HG02642 (cell line): ENCODE results near the gene PRR15.
"Not testable (repeated sequence)": the region's sequence is repeated elsewhere in the genome, so short reads cannot be mapped to it uniquely, and the experiment has no call there.

Experiments used
- ATAC-seq: cut with Tn5 transposase; IDR thresholded peaks from one replicate; pipeline ENCODE4 v1.9.1; 2021; ENCODE audit warnings: mild to moderate bottlenecking; ENCODE audit not compliant: unreplicated experiment, poor library complexity

Gene PRR15

DNA sequence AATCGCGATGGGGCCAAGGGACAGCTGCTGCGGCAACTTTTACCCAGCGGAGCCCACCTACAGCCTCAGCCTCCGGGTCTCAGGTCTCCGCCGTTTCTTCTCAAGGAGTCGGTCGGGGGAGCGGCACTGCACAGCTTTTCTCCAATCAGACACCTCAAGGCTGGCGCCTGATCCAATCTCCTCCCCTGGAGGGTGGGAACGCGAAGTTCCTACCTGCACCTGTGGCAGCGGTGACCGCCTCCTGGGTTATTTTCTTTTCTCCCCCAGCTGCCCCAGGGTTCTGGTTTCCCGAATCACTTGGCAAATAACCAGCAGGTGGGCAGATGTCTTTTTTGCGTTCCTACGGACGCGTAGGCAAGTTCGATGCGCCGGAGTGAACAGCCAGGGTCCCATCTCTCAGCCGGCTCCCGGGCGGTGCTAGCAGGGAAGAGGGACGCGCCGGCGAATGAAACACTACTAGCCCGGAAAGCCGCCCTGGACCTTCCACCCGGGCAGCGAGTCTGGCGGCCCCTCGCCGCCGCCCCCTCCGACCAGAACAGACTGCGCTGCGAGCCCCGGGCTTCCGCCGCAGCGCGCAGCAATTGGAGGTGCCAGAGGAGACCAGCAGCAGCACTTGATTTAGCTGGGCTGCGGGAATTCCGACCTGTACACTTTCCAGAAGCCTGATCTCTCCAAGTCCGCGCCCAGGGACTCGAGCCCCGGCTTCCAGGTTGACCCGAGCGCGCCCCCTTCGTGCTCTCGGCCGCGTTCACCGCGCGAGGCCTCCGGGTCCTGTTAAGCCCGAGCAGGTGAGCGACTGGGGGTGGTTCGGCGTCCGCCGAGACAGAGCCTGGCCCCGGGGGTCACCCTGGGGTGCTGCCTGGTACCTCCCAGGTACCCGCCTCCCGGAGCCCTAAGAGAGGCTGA, at the start of gene PRR15:
TSS of gene PRR15 (plus strand) at position 246 of the 906 bp plus-strand sequence. CDS start 2,495 bp downstream, outside the sequence.
- no peak for ATAC-seq

- no peak for ATAC-seq
Observed at GRCh38 chr7:29516491-29516890, 47.1 kb upstream of the PRR15 start.

GRCh38 chr7:29518616-29519015, 45.0 kb upstream of the PRR15 start:
- no peak for ATAC-seq

DNA sequence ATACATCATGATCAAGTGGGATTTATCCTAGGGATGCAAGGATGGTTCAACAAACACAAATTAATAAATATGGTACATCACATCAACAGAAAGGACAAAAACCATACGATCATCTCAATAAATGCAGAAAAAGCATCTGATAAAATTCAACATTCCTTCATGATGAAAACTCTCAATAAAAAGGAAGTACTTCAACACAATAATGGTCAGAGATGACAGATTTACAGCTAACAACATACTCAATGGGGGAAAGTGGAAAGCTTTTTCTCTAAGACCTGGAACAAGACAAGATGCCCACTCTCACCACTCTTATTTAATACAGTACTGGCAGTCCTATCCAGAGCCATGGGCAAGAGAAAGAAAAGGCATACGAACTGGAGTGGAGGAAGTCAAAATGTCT, 39.9 kb upstream of the PRR15 start:
- no peak for ATAC-seq

GRCh38 chr7:29527505-29528108, 36.0 kb upstream of the PRR15 start:
- no peak for ATAC-seq

- ATAC-seq, result not testable (repeated sequence)
Observed at GRCh38 chr7:29528526-29528925, 35.1 kb upstream of the PRR15 start.

DNA sequence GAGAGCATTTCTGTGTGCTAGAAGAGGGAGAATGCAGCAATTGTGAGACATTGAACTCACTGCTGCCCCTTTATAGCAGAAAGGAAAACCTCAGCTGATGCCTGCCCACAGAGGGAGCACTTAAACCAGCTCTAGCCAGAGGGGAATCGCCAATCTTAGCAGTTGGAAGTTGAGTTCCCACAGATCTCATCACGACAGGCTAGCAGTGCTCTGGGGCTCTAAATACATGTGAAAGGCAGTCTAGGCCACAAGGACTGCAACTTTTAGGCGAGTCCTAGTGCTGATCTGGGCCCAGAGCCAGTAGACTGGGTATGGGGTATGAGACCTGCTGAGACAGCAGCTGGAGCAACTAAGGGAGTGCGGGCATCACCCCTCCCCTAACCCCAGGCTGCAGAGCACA, 25.2 kb upstream of the PRR15 start:
- ATAC-seq, result no peak

DNA sequence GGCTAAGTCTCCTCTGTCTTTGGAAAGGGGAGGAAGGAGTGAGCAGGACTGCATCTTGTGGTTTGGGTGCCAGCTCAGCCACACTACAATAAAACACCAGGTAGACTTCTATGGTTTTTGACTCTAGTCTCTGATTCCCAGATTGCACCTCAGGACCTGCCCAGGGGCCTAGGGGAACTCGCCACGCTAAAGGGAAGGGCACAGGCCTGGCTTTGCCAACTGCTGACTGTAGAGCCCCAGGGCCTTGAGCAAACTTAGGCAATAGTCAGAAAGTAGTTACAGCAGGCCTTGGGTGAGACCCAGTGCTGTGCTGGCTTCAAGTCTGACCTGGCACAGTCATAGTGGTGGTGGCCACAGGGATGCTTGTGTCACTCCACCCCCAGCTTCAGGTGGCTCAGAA, 24.2 kb upstream of the PRR15 start:
- no peak for ATAC-seq

- ATAC-seq, result no peak
Observed at GRCh38 chr7:29547421-29547820, 16.2 kb upstream of the PRR15 start.

- no peak for ATAC-seq
Observed at GRCh38 chr7:29548823-29549222, 14.8 kb upstream of the PRR15 start.

- no peak for ATAC-seq
Observed at GRCh38 chr7:29552392-29552791, 11.2 kb upstream of the PRR15 start.

- ATAC-seq, result no peak
Observed at GRCh38 chr7:29555061-29555460, 8.6 kb upstream of the PRR15 start.

GRCh38 chr7:29556405-29557195, 7.0 kb upstream of the PRR15 start:
- ATAC-seq, result no peak

DNA sequence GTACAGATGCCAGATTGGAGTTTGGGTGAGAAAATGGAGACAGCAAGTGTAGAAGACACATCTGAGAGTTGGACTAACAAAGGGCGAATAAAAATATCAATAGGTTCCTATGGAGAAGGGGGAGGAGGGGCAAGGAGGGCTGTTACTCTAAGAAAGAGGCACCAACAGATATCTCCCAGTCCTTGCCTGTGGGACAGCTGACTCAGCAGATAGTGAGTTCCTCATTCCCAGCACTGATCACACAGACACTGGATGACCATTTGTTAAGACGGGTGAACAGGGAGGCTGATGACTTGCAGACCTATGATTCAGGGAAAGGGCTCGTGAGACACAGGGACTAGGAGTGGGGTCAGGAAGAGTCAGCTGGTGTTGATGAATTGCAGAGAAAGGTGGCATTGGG, 5.7 kb upstream of the PRR15 start:
- no peak for ATAC-seq

GRCh38 chr7:29561271-29561670, 2.4 kb upstream of the PRR15 start:
- ATAC-seq, result no peak

GRCh38 chr7:29562307-29562706, 1.3 kb upstream of the PRR15 start:
- no peak for ATAC-seq

DNA sequence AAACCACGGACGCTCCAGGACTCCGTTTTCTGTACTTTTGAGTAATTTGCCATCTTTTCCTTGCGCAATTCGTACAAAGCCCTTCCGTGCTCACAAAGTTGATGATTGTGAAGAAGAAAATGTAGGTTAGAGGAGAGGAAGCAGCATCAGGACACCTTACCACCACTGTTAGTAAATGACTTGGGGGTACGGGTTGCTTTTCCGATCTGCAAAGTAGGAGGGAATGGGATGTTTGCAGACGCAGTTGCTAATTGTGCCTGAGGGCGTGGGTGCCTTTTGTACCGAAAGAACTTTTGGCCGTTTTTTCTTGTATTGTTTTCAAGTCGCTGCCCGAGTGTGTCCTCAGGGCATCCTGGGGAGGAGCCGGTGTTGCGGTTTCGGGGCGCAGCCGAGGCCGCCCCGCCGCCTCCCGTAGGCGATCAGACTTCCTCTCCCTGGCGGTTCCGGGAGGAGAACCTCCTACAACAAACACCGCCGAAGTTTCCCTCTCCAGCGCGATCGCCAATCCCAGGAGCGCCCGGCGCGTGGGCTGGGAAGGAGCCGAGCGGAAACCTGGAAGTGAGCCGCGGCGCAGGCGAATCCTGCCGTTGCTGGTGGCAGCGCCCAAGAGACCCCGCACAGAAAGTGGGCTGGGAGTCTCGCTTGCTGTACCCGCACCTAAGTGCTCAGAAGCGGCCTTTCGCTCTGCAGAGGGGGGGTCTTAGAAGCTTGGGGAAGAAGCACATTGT, 1.0 kb downstream of the PRR15 start:
- ATAC-seq, result no peak

DNA sequence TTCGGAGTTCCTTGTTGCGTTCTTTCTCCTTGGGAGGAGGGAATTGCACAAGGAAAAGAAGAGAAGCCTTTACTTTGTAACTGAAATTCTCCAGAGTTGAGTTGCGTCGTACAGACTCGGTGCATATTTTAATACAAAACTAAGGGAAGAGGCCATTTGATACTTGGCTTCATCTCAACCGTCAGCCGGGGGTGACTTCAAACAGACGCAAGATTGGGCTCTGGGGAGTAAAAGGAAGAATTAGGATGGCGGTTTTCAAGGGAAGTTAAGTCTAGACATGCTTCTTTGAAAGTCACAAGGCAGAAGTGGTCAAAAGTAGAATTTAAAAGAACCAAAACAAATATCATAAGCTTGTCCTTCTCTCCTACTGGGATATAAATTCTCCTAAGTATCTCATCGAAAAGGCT, 1.6 kb downstream of the PRR15 start:
- no peak for ATAC-seq

GRCh38 chr7:29565634-29565981, 2.0 kb downstream of the PRR15 start:
- no peak for ATAC-seq

DNA sequence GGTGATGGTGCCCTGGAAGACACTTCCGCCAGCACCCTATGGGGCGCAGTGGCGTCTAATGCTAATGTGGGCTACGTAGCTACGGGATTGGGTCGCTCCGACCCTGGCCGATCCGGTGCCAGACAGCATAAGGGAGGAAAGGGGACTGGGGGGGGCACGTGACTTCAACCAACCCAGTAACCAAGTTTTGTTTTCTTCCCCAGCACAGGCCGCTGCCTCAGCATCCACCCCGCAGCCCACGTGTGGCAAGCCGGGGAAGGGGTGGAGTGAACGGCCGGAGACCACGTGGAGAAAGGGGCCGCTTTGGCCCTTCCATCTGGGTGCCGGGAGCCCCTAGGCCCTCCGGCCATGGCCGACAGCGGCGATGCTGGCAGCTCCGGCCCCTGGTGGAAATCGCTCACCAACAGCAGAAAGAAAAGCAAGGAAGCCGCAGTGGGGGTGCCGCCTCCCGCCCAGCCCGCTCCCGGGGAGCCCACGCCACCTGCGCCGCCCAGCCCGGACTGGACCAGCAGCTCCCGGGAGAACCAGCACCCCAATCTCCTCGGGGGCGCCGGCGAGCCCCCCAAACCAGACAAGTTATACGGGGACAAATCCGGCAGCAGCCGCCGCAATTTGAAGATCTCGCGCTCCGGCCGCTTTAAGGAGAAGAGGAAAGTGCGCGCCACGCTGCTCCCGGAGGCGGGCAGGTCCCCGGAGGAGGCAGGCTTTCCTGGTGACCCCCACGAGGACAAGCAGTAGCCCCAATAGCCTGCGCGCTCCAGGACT, 2.5 kb downstream of the PRR15 start:
- no peak for ATAC-seq
